DMS79 treated with DMSO at 0.1 percent for 48 hours (cell line): Measurements from ENCODE around the gene SSBP3.

ENCODE experiments used
- DNase-seq: peaks from one replicate; lab custom pipeline; 2025; lab: John Stamatoyannopoulos, UW

SSBP3 gene

DNA sequence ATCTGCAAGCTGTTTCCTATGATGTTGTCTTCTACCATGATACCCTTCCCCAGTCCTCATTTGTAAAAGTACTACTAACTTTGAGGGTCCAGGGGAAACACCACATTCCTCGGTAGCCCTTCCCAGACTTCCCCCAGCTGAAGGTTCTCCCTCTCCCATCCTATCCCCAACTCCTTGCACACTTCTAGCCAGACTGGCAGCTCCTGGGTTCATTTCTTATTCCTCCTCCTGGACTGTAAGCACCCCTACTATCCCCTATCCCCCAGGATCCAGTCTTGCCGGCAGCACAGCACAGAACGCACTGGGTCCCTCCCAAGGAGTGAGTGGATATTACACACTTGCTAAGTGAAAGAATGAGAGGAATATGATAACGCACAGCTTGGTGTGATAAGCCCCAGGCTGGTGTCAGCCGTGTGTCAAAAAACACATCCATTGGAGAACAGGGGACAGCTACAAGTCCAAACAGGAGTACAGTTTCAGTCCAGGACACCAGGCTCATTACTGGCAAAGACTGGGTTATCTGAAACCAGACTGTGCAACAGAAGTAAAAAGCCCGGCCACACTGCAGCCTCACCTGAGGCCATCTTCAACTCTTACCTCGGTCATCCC, 100.2 kb downstream of the SSBP3 start:
- no peak for DNase-seq

DNA sequence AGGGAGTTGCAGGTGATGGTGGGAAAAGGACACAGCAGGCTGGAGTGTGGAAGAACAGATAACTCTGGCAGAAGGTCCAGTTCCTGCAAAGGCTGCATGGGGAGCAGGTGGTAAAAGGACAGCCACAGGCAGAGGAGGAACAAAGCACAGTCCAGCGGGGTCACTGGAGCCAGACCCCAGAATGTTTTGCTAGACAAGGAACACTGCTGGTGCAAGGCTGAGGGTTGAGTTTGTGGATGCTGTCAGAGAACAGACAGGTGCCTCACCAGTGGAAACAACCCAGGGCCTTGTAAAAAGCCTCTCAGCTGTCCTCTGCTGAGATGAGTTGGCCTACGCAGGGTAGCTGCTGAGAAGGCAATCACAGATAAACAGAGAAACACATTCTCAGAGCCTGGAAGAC, 101.7 kb downstream of the SSBP3 start:
- DNase-seq: no peak

- no peak for DNase-seq
Observed at GRCh38 chr1:54302951-54303843, 103.0 kb downstream of the SSBP3 start.

GRCh38 chr1:54302549-54302948, 103.6 kb downstream of the SSBP3 start:
- DNase-seq: no peak

- DNase-seq: no peak
Observed at GRCh38 chr1:54301497-54301896, 104.7 kb downstream of the SSBP3 start.

DNA sequence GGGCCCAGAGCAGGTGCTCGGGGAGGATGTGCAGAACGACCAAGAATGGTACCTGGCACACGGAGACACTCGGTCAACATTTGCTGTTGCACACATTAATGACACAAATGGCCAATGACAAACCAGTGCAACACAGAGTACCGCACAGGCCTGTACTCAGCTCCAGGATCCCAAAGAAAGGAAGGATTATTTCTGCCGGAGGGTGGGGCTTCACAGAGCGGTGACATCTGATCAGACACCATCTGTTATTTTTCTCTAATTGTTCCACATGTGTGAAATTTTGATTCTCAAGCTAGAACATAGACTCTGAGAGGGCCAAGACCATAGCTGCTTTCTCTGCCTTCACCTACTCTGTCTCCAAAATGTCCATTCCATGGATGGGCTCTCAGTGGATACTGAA, 105.8 kb downstream of the SSBP3 start:
- DNase-seq: no peak

DNA sequence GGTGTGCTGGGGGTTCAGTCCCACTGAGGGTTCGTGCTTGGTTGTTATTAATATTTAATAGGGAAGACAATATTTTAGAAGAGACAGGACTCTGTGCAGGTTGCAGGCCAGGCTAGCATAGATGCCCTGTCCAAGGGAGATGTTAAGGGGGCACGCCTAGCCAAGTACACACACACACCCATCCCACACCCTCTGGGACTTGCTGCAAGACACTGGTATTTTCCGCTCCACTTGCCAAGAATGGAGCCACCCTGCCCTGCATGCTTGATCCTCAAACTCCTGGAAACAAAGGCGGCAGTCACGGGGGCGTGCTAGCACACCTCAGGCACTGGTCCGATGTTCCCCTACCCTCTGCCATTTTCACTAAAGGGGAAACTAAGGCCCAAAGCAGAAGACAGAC, 107.2 kb downstream of the SSBP3 start:
- no peak for DNase-seq

DNA sequence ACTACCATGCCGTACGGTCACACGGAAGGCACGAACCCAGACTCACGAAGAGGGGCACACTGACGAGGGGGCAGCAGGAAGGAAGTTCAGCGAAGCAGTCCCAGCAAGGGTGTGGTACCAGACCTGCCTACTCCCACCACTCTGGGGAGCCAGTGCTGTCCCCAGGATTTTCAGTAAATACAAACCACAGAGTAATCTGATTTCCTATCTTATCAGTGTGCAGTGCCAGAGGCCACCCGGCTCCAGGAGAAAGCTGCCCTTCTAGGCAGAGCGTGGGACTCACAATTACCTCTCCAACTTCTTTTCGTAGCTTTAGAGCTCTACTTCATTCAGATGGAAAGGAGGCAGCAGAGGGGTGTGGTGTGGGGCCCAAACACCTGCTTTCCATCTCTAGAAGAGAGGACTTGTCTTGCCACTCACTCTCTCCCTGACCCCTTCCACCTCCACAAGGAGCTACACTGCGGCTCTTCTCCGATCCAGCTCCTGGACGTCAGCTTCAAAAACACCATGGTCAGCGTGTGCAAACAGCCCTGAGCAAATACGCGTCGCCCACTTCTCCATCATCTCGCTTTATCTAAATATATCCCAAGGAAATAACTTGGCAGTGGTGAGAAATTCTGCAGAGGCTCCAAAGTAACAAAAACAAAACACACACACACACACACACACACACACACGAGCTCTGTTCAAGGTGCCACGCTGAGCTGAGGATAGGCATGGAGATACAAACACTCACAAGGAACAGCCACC, 107.7 kb downstream of the SSBP3 start:
- peak; percentile 59 for DNase-seq

DNA sequence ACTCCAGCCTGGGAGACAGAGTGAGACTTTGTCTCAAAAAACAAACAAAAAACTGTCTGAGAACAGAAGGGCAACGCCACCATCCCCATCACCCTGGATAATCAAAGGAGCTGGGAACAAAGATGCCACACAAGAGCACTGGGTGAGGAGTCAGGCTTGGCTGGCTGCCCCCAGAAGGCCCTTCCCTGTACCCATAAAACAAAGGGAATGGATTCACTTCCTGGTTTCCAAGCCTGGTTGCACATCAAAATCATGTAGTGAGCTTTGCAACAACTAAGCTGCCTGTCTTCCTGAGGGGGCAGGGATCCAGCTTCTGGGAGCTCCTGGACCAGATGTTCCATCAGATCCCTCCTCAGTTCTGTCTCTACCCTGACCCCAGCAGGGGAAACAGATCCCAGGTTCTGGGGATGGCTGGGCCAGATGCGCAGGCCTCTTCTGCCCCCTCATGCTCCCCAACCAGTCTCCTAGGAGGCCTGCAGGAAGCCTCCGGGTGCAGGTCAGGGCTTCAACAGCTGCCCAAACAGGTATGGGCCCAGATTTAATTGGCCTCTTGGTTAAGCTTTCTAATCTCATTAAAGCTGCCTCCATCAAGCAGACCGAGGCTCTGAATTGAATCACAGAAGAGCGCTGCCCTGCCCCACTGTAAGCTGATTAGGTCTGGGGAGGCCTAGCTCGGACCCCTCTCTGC, 108.5 kb downstream of the SSBP3 start:
- no peak for DNase-seq

DNA sequence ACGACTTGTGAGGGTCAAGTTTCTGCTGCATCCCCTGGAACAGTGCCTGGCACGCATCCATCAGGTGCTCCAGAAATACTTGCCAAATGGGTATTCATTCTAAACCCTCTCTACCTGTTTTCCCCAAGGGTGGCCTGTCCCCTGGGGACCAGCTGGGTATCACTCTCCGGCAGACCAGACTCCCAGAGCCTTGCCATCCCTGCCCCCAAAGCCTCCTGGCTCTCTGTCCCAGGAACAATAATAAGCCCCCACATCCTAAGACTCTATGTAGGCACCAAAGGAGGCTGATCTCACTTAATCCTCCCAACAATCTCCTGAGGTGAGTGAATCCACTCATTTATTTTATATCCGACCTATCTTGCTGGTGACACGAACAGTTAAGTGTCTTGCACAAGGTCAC, 109.5 kb downstream of the SSBP3 start:
- DNase-seq: peak; percentile 47

- DNase-seq: no peak
Observed at GRCh38 chr1:54294887-54295286, 111.3 kb downstream of the SSBP3 start.

DNA sequence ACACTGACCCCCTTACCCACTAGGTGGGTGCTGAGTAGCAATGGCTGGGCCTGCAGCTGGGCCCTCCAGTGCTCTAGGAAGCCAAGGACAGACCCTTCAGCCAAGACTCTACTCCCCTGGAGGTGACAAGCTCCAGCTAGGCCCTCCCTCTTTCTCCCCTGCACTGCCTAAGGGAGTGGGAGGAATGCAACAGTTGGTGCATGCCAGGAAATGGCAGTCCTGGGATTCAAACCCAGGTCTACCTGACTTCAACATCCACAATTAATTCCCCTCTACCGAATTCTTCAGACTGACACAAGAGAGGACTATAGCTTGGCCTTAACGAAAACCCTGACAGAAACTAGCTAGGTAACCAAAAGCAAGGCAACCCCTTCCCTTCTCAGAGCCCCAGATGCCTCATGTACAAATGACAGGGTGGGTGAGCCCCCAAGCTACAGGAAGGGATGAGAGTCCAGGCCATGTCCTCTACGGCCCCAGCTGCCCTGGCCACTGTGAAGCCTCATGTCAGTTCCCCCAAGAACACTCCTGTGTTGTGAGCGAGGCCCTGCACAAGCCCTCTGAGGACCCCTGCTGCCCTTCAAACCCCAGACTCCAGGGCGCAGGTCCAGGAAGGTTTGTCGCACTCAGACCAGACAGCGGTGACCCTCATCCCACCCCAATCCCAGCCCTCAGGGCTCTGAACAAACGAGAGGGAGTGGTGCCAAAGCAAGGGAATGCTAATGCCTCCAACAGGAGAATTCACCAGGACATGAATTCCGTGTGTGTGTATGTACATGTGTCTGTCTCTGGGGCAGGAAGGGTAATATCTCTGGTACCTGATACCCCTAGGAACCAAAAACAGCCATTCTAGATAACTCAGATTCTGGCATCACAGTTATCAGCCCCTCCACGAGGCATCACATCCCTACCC, 113.9 kb downstream of the SSBP3 start:
- no peak for DNase-seq

DNA sequence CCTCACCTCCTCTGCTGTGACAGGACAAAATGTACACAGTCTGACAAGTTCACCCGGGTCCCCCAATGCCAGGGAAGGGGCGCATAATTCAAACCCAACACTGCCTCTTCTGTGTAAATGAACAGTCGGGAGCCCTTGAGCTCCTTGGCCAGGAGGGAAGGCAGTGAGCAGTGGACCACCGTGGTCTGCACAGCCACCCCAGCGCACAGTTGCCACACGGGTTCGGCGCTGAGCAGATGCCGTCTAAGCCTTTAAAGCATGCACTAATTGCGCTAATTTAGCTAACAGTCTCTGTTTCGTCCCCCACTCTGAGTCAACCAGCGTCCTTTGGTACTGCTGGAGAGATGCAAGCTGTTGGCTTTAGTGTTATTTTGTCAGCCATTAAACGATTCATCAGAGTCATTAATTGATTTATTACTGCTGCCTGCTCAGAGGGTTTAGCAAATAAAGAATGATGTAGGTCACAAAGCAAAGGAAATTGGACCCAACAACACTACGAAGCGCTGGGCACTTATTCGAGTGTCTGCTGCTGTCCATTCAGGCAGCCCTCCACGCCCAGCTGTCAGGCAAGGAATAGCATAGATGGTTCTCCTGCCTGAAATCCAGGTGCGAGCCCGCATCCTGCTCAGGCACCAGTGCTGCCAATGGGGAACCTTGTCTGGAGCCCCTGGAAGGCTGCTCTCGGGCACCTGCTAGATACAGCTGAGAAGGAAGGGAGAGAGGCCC, 114.8 kb downstream of the SSBP3 start:
- DNase-seq: no peak

DNA sequence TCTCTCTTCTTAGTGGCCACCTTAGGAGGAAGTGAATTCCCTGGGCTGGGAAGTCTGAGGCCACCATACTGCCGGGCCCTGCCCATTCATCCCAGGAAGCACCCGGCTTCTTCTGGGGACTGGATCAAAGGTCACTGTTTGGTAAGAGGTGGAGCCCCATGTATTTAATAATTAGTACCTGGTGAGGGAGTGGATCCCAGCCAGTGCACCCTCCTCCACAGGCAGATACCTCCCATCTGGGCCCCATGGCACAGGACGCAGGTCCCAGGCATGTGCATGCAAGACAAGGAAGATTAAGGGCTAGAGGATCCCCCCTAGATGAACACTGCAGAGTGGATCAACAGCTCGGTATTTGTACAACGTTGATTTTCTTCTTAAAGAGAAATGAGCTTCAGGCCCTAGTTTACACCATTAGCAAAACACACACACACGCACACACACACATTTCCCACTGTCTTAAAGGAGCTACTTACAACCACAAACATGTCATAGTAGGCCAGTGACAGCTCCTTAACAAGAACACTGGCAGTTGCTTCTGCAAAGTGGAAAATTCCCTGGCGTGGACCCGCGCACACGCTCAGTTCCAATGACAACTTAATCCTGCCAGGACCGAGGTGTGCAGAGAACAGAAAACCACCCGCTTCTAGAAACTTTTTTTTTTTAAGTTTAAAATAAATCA, 115.5 kb downstream of the SSBP3 start:
- no peak for DNase-seq

- DNase-seq: no peak
Observed at GRCh38 chr1:54289712-54290233, 116.4 kb downstream of the SSBP3 start.

DNA sequence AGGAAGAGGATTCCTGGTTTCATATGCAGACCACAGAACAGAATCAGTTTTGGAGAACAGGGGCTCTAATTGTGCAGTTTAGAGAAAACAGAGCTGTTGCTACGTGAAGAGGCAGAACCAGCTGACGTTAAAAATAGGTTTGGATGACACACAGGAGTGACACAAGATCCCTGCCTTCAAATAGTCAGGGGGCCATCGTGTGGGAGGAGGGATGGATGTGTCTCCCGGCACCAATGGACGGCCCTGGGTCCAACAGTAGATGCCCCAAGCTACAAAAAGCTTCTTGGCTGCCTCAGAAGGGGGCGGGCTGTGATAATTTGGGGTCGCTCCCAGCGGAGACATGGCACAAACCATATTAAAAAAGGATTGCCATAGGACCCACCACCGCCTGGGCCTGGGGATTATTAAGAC, 118.4 kb downstream of the SSBP3 start:
- DNase-seq: no peak

GRCh38 chr1:54287176-54287650, 119.0 kb downstream of the SSBP3 start:
- DNase-seq: peak; percentile 95

DNA sequence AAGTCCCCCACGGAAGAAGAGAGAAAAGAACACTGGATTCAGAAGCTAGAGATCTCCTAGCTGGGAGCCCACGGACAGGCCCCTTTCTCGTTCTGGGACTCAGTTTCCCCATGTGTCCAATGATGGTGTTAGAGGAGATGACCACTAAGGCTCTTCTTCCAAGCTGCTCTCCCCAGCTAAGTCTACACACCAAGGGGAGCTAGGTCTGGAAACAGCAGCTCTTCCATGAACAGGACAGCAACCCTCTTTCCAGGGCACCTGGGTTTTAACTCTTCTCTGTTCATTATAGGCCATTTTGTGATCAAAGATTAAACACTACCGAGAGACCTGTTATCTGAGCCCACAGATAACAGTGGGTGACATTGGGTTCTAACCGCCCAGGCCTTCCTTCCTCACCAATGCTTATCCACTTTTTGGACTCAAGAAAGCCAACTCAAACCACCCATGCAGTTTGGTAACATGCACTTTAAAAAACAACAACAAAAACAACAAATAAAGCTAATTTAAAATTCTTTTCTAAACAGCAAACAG, 120.3 kb downstream of the SSBP3 start:
- DNase-seq: no peak
